GM19372 (cell line): Measurements from ENCODE around the gene ELOVL5.
A peak's percentile ranks its signal among the peaks of the same experiment; 100 is the strongest.
"Not testable (repeated sequence)": the region's sequence is repeated elsewhere in the genome, so short reads cannot be mapped to it uniquely, and the experiment has no call there.

Experiments used
- ATAC-seq: cut with Tn5 transposase; IDR thresholded peaks from one replicate; pipeline ENCODE4 v1.9.1; 2021; ENCODE audit warnings: mild to moderate bottlenecking, low read depth, moderate library complexity; ENCODE audit not compliant: unreplicated experiment

Gene ELOVL5, protein sequence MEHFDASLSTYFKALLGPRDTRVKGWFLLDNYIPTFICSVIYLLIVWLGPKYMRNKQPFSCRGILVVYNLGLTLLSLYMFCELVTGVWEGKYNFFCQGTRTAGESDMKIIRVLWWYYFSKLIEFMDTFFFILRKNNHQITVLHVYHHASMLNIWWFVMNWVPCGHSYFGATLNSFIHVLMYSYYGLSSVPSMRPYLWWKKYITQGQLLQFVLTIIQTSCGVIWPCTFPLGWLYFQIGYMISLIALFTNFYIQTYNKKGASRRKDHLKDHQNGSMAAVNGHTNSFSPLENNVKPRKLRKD

DNA sequence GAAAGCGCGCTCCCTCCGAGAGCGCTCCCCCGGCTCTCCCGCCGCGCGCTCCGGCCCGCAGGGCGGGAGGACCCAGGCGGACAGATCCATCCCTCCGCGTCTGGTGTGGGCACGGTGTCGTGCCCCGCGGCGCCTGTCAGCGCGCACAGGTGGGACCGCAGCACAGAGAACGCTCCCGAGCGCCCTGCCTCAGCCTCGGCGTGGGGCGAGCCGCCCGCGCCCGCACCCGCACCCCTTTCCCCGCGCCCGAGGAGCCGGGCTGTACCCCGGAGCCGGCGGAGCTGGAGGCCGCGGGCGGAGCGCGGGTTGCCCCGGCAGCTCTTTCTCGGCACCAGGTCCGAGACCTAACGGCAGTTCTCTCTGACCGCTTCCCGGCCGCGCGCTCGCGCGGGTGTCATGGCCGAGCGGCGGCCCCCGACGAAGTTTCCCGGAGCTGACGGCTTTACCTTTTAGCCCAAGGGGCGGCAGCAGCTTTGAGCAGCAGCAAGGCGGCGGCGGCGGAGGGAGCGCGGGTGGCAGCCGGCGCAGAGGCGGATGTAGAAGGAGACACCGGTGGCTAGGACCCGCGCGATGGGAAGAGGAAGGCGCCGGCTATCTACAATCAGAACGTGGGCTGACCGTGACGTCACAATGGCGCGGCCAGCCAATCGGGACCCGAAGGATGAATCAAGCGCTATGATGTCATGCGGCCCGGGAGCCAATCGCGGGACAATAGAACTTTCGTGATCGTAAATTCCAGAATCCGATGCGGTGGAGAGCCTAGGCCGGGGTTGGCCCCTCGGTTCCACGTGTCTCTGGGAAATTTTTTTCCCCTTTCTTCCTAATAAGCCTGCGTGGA, at the start of gene ELOVL5:
Gene ELOVL5, minus strand, starts transcription at position 580 of the 838 bp plus-strand sequence. CDS start 53,251 bp downstream, outside the sequence.
- peak; percentile 75 for ATAC-seq

DNA sequence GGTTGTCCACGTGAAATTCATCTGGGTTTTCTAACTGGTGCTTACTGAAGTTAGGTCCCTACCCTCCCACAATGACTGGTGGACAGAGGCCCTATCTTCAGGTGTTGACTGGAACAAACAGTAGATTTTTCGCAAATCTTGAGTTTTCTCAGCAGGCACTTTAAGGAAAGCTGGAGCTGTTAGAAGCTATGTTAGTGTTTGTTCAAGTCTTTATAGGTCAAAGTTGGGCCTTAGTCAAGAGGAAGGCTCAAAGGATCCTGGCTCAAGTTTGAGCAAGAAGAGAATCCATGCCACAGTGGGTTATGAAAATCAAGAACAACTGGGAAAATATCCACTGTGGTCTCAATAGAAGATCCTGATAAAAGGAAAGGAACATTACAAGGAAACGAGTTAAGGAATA, 48.5 kb upstream of the ELOVL5 start:
- no peak for ATAC-seq

DNA sequence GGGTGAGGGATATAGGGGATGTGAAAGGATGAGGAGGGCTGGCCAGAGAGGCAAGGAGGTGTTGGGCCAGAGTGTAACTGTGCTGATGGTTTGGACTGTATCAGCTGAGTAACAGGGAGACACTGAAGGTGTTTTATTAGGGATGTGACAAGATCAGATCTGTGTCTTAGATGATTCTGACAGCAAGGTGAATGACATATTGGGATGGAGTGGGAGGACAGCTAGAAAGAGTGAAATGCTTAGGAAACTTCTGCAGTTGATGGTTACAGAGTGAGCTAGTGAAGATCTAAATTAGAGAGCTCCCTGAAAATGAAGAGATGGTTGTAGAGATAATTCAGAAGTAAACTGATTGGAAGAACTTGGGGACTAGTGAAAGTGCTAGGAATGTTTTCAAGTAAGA, 47.2 kb upstream of the ELOVL5 start:
- ATAC-seq, result no peak

DNA sequence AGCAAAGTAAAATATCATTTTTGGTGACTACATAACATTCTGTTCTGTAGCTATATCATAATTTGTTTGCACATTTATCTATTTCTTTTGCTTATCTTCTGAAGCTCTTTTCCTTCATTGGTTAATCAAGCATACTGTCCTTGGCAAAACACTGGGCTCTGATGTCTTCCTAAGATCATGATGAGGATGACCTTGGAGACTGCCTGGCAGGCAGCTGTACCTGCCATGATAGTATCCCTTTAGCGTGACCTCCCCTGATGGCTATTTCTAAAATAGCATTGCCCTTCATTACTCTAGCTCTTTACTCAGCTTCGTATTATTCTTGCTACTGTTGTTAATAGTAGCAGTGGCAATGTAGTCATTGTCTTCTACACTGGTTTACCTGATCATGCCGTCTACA, 46.0 kb upstream of the ELOVL5 start:
- ATAC-seq, result no peak

DNA sequence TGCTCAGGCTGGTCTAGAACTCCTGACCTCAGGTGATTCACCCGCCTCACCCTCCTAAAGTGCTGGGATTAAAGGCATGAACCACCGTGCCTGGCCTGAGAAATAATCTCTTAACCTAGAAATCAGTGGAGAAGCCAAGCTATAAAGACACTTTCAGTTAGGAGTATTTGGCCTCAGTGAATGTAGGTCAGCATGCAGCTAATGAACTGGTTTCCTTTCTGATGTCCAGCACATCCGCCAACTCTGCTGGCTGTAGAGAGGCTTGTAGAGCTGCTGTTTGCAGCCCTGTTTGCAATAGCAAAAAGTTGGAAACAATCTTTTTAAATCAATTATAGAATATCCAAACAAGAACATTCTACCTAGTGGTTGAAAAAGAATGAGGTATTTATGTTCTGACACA, 42.4 kb upstream of the ELOVL5 start:
- ATAC-seq, result no peak

DNA sequence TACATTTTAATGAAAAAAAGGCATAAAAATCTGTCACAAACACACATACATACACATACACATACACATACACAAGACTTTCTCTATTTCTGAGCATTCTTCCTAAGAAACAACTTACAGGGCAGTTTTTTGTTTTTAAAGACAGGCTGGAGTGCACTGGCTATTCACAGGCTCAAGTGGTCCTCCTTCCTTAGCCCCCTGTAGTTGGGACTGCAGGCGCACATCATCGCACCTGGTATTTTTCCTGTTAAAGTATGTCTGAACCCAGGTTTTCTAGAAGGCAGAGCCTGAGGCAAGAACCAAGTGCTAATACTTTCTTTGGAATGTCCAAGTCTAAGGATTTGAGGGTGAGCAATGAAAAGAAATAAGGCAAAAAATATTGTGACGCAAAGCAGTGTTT, 41.3 kb upstream of the ELOVL5 start:
- no peak for ATAC-seq

DNA sequence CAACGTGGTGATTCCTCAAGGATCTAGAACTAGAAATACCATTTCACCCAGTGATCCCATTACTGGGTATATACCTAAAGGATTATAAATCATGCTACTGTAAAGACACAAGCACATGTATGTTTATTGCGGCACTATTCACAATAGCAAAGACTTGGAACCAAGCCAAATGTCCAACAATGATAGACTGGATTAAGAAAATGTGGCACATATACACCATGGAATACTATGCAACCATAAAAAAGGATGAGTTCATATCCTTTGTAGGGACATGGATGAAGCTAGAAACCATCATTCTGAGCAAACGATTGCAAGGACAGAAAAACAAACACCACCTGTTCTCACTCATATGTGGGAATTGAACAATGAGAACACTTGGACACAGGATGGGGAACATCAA, 39.9 kb upstream of the ELOVL5 start:
- ATAC-seq, result not testable (repeated sequence)

DNA sequence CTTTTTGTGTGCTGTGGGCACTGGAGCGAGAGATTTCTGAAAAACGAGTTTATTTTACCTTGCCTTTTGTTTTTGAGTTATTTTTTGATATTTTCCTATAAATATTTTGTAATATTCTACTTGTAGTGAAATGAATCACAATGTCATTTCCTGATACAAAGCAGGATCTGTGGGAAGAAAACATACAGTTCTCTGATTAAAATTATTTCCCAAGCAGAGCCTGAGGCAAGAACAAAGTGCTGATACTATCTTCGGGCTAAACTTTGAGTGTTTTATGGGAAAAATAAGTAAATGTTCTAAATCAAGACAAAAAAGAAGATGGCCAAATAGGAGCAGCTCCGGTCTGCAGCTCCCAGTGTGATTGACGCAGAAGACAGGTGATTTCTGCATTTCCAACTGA, 33.7 kb upstream of the ELOVL5 start:
- no peak for ATAC-seq

DNA sequence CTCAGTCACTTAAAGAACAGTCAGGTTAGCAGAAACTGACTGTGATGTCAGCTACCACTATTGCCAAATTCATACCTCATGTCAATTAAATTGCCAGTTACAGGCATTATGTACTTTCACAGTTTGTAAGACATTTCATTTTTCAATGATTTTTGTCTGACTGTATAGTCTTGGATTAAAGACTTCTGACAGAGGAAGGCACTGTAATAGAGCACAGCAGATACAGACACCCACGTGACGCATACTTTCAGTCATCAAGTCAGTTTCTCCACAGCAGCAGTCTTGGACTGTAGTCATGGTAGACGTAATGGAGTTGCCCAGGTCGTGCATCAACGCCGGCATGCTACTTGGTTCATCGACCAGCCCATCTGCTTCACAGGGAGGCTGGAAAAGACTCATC, 29.5 kb upstream of the ELOVL5 start:
- no peak for ATAC-seq

DNA sequence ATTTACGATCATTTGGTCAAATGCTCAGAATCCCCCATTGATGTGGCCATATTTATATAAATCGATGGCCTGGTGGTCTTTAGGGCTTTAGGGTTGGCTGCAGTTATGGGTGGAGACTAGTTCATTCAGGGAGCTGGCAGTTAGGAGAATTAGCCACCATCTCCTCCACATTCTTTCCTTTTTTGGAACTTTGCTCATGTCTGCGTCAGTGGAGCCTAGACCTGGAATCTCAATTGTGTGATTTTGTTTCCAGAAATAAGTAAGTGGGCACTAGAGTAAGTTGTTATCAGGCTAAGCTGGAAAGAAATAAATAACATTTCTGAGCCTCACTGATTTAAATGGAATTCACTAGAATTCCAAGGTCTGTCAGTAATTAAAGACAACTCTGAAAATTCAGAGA, 29.0 kb upstream of the ELOVL5 start:
- no peak for ATAC-seq

DNA sequence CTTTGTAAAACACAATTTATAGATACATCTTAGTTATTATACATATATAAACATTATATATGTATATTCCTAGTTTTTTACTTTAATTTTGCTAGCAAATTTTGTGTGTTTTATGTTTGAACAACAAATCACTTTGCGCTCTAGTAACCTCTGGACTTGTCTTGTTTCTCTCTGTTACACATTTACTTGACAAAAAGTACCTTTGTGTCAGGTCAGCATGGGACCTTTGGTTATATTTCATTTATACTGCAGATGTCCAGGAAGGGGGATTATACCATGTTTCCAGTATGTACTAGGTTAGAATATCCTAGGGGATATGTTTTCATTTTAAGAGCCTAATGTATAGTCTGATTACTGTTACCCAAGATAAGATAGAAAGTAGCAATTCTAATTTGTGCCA, 28.5 kb upstream of the ELOVL5 start:
- ATAC-seq, result no peak

DNA sequence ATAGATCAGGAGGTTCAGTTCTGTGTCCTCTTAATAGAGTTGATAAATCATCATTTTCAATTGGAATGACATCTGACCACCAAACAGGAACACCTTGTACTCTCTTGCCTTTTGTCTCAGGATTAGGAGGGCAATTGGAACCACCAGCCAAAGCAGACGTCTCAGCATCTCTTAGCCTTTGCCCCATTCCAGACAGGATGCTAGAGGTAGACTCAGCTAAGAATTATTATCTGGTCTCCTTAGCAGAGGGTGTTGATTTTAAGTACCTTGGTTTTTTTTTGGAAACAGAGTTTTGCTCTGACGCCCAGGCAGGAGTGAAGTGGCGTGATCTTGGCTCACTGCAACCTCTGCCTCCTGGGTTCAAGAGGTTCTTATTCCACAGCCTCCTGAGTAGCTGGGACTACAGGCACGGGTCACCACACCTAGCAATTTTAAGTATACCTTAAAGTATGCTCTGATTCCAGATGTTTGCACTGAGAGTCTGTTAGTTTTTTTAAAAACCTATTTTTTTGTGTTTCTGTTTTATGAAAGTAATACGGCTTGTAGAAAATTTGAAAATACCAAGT, 28.0 kb upstream of the ELOVL5 start:
- ATAC-seq, result no peak

DNA sequence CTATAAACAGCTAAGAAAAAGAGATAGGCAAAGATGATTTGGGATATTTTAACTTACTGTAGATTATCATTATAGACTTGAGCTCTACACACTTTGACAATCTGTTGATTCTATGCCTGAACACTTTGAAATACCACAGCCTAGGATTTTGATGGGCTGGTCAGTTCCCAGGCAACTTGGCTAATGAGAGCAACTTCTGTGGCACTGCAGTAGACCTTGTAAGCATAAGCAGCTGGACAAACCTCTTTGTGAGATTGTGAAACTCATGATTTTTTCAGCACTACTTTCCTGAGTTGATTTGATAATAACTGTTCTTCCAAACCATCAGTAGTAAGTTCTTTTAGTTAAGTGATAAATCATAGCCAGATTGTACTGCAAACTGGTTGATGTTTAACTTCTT, 27.1 kb upstream of the ELOVL5 start:
- no peak for ATAC-seq

DNA sequence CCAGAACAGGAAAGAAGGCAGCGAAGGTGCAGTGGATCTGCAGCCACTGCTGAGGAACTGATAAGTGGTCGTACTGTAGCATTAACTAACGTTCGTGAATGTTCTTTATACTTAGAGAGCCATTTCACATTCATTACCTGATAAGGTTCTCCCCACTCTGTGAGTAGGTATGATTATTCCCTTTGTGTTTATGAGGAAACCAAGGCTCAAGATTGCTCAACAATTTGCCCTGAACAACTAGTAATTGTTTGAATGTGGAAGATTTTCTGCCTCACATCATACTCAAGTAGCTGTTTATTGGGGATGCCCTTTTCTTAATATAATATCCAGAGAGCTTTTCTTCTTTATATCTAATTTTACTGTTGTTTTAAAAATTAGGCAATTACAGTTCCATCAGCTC, 24.9 kb upstream of the ELOVL5 start:
- no peak for ATAC-seq

DNA sequence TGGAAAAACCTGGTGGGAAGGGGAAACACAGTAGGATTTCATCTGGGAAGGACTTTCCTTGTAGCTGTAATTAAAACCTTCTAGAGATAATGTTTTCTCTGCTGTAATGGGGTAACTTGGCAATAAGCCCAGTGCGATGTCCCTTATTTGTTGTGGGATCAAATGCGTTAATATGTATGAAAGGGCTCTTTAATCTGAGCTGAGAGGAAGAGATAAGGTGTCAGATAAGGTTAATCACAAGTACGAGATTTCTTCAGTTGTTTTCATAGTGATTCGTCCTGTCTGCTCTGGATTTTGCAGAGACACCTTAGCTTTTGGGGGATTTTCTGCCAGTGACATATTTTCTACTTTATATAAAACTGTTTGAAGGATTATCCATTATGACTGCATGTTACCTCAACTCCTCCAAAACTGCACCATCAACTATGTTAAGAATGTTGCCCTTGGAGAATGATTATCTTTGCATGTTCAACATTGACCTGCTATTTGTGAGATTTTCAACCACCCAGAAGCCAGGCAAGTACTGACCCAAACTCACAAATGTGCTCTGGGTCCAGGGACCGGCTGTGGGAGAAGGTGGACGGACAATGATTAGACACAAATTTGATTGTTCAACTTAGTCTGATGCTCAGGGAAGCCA, 21.2 kb upstream of the ELOVL5 start:
- ATAC-seq, result no peak

DNA sequence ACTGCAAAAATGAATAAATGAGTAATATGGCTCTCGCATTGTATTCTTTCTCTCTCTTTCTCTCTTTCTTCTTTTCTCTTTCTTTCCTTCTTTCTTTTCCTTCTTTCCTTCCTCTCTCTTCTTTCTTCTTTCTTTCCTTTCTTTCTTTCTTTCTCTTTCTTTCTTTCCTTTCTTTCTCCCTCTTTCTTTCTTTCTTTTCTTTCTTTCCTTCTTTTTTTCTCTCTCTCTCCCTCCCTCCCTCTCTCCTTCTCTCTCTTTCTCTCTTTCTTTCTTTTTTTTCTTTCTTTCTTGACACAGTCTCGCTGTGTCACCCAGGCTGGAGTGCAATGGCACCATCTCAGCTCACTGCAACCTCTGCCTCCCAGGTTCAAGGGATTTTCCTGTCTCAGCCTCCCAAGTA, 20.3 kb upstream of the ELOVL5 start:
- ATAC-seq, result no peak

DNA sequence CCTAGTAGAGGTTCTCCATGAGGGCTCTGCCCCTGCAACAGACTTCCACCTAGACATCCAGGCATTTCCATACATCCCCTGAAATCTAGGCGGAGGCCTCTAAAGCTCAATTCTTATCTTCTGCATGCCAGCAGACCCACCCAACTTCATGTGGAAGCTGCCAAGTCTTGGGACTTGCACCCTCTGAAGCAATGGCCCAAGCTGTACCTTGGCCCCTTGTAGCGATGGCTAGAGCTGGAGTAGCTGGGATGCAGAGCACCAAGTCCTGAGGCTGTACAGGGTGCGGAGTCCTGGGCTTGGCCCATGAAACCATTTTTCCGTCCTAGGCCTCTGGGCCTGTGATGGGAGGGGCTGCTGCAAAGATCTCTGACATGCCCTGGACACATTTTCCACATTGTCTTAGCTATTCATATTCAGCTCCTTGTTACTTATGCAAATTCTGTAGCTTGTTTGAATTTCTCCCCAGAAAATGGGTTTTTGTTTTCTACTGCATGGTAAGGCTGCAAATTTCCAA, 17.4 kb upstream of the ELOVL5 start:
- no peak for ATAC-seq

DNA sequence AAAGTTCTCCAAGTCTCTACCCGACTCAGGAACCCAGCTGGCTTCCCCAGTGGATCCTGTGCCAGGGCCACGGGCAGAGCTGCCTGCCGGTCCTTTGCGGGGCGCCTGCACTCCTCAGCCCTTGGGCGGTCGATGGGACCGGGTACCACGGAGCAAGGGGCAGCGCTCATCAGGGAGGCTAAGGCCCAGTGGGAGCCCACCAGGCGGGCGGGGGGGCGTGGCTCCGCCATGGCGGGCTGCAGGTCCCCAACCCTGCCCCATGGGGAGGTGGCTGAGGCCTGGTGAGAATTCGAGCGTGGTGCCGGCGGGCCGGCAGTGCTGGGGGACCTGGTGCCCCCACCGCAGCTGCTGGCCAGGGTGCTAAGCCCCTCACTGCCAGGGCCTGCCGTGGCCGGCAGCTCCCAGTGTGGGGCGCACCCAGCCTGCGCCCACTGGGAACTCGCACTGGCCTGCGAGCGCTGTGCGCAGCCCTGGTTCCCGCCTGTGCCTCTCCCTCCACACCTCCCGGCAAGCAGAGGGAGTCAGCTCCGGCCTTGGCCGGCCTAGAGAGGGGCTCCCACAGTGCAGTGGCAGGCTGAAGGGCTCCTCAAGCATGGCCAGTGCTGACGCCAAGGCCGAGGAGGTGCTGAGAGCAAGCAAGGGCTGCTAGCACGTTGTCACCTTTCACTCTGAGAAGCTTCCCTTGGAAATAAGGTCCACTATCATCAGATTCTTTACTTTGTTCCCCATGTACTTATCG, 14.8 kb upstream of the ELOVL5 start:
- ATAC-seq, result no peak

DNA sequence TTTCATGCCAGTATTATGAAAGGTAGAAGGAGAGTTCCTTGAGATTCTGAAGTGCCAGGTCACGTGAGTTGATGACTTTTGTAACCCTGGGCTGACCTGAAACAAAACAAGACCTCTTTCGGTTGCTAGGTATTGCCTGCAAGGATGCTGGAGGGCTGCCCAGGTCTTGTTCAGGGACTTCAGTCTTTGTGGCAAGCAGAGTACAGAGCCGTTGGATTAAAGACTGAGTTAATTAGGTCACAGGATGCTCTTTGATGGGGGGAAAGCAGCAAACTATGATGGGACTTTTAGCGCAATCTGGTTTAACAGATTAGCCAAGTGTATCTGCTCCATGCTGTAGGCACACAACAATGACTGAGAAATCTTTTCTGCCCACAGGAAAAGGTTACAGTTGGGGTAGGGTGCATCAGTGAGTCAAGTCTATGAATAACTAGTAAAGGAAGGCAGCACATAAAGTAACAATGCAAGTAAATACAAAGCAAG, 12.8 kb upstream of the ELOVL5 start:
- no peak for ATAC-seq
